OCI-LY1 (cell line): Measurements from ENCODE around the gene RAB8B.

Experiments used
- CTCF ChIP-seq: fragments of 200-600 bp; sonication (generic), shearing (Covaris generic); IDR thresholded peaks from 2 replicates; pipeline ENCODE4 v1.5.1; 2017; ENCODE audit warnings: mild to moderate bottlenecking, antibody characterized with exemption, low read length, moderate library complexity, mixed read lengths
- EZH2 ChIP-seq: fragments of 200-600 bp; sonication (generic), shearing (Covaris generic); IDR thresholded peaks from 2 replicates; pipeline ENCODE4 v1.8.0; 2017; ENCODE audit warnings: borderline replicate concordance, mixed run types, mild to moderate bottlenecking, antibody characterized with exemption, low read length, moderate library complexity, mixed read lengths

- no peak for TF ChIP-seq CTCF
- no peak for TF ChIP-seq EZH2
Measured at GRCh38 chr15:63261311-63261710, 71.9 kb downstream of the RAB8B start.
